Endothelial cell of umbilical vein (primary cell): ENCODE data around the gene ELF4. TPM values are rescaled to one million over a fixed set of nuclear protein-coding genes. Genes with fewer than 3 reads are reported as not detected.

Experiments
- BruUV-seq: library from RNA; stranded (reverse); fragments of 400-500 nt; replicated peaks from 2 replicates; lab custom pipeline; 2021; lab: Mats Ljungman, UMichigan
- CTCF ChIA-PET: fragments of 300-600, 350-600 bp; sonication (Branson Sonifier 250); formaldehyde crosslinking; loops from one replicate; lab custom pipeline; 2021; ENCODE audit warnings: antibody characterized with exemption, inconsistent platforms; lab: Charles Lee
- POLR2A ChIA-PET: fragments of 300-600, 350-600 bp; sonication (Branson Sonifier 250); formaldehyde crosslinking; loops from one replicate; lab custom pipeline; 2021; ENCODE audit warnings: antibody characterized with exemption, inconsistent platforms; lab: Charles Lee
- DNase-seq: peaks from one replicate; pipeline ENCODE4 v3.0.0-alpha.2; 2011; ENCODE audit warnings: low read depth, low spot score
- FAIRE-seq: peaks from 2 replicates; lab custom pipeline; 2011; peaks lifted over from hg19 to GRCh38; lab: Jason Lieb, UNC
- H2AFZ ChIP-seq: 2 replicates; pipeline ENCODE4 v1.6.0; 2012; ENCODE audit warnings: low read depth, low read length, control low read depth, inconsistent platforms
- H3K27ac ChIP-seq: 2 replicates; pipeline ENCODE4 v1.5.1; 2011; ENCODE audit warnings: low read depth, mild to moderate bottlenecking, control low read depth, low read length, moderate library complexity; ENCODE audit not compliant: insufficient read depth
- H3K27me3 ChIP-seq, 2 experiments: 2 replicates each; pipeline versions ENCODE4 v1.6.0 to v1.6.1; 2011; ENCODE audit warnings: low read length in 2 of 2, mixed read lengths in 1 of 2; ENCODE audit not compliant: control insufficient read depth in 2 of 2, insufficient read depth in 2 of 2
- H3K36me3 ChIP-seq, 2 experiments: 2 replicates in 1 of 2; 3 replicates in 1 of 2; pipeline ENCODE4 v1.5.1; 2011; ENCODE audit warnings: low read length in 2 of 2, mild to moderate bottlenecking in 1 of 2, moderate library complexity in 1 of 2; ENCODE audit not compliant: control insufficient read depth in 2 of 2, insufficient read depth in 2 of 2; ENCODE audit errors: extremely low read depth in 1 of 2
- H3K4me1 ChIP-seq: 3 replicates; pipeline ENCODE4 v1.5.1; 2011; ENCODE audit warnings: mild to moderate bottlenecking, low read length; ENCODE audit not compliant: control insufficient read depth, insufficient read depth; ENCODE audit errors: extremely low read depth
- H3K4me2 ChIP-seq: 2 replicates; pipeline ENCODE4 v1.6.1; 2011; ENCODE audit warnings: low read length, control low read depth, mixed read lengths; ENCODE audit not compliant: insufficient read depth
- H3K4me3 ChIP-seq, 3 experiments: fragments of 200-600 bp in 1 of 3; sonication (generic), shearing (Covaris generic) in 1 of 3; replicated peaks in 1 of 3; 2 replicates each; pipeline ENCODE4 v1.5.1; 2011 to 2016; ENCODE audit warnings: control low read depth in 3 of 3, low read length in 3 of 3, mild to moderate bottlenecking in 2 of 3, inconsistent platforms in 1 of 3, low read depth in 1 of 3, moderate library complexity in 1 of 3; ENCODE audit not compliant: insufficient read depth in 1 of 3
- H3K79me2 ChIP-seq: 2 replicates; pipeline ENCODE4 v1.6.0; 2012; ENCODE audit warnings: low read length, inconsistent platforms; ENCODE audit not compliant: control insufficient read depth, insufficient read depth
- H3K9ac ChIP-seq: replicated peaks from 2 replicates; pipeline ENCODE3; 2011; ENCODE audit warnings: low read length, control low read depth; ENCODE audit not compliant: insufficient read depth; ENCODE audit errors: extremely low read depth
- H3K9me1 ChIP-seq: replicated peaks from 3 replicates; pipeline ENCODE4 v1.6.0; 2011; ENCODE audit warnings: mild to moderate bottlenecking, low read length; ENCODE audit not compliant: control insufficient read depth, insufficient read depth; ENCODE audit errors: extremely low read depth
- H3K9me3 ChIP-seq: replicated peaks from 2 replicates; pipeline ENCODE4 v1.5.1; 2012; ENCODE audit warnings: low read length, inconsistent platforms; ENCODE audit not compliant: control insufficient read depth, insufficient read depth
- H4K20me1 ChIP-seq: replicated peaks from 2 replicates; pipeline ENCODE3; 2011; ENCODE audit warnings: mild to moderate bottlenecking, low read length; ENCODE audit not compliant: control insufficient read depth, insufficient read depth; ENCODE audit errors: extremely low read depth
- CTCF ChIP-seq, 2 donors: IDR thresholded peaks; 1 replicate in 1 of 2; 2 replicates in 1 of 2; pipeline ENCODE4 v1.5.1; 2011; ENCODE audit warnings: low read length in 2 of 2, mild to moderate bottlenecking in 2 of 2, moderate library complexity in 2 of 2, control low read depth in 1 of 2, inconsistent platforms in 1 of 2, low read depth in 1 of 2; ENCODE audit not compliant: insufficient read depth in 1 of 2; ENCODE audit errors: extremely low read depth in 1 of 2
- EZH2 ChIP-seq: IDR thresholded peaks from 2 replicates; pipeline ENCODE4 v1.6.1; 2012; ENCODE audit warnings: borderline replicate concordance, low read depth, mild to moderate bottlenecking, moderate library complexity, low read length, inconsistent platforms; ENCODE audit not compliant: severe bottlenecking
- FOS ChIP-seq: IDR thresholded peaks from 2 replicates; pipeline ENCODE4 v1.6.1; 2011; ENCODE audit warnings: mild to moderate bottlenecking, low read length, moderate library complexity, borderline replicate concordance; ENCODE audit not compliant: insufficient read depth
- GATA2 ChIP-seq: IDR thresholded peaks from 2 replicates; pipeline ENCODE4 v1.7.0; 2011; ENCODE audit warnings: low read depth, mild to moderate bottlenecking, moderate library complexity, mixed read lengths, low read length; ENCODE audit not compliant: insufficient read length, insufficient read depth
- JUN ChIP-seq: IDR thresholded peaks from 2 replicates; pipeline ENCODE4 v1.6.1; 2011; ENCODE audit warnings: borderline replicate concordance, low read depth; ENCODE audit not compliant: insufficient read length, insufficient read depth
- MAX ChIP-seq: IDR thresholded peaks from 2 replicates; pipeline ENCODE4 v1.6.1; 2011; ENCODE audit not compliant: insufficient read depth, insufficient read length
- MYC ChIP-seq: IDR thresholded peaks from one replicate; pipeline ENCODE4 v1.6.1; 2011; ENCODE audit warnings: mild to moderate bottlenecking, low read depth, low read length
- POLR2A ChIP-seq: IDR thresholded peaks from 2 replicates; pipeline ENCODE4 v1.6.1; 2012; ENCODE audit warnings: low read depth, mild to moderate bottlenecking, control low read depth, low read length
- POLR2AphosphoS5 ChIP-seq: IDR thresholded peaks from 2 replicates; pipeline ENCODE4 v1.6.1; 2012; ENCODE audit warnings: low read depth, mild to moderate bottlenecking, control low read depth, low read length, moderate library complexity; ENCODE audit not compliant: insufficient read depth
- dilution Hi-C: fragments of 300-500 bp; cut with MboI; formaldehyde crosslinking; loops from one replicate; pipeline ENCODE4 v1.15.0; 2019; ENCODE audit warnings: low sequenced_read_pairs; ENCODE audit not compliant: extremely low pct_ligation_motif_present
- intact Hi-C: fragments of 100-400 bp; cut with micrococcal nuclease; formaldehyde crosslinking; loops from one replicate; pipeline ENCODE4 v1.10.0; 2022
- polyA plus RNA-seq, 4 experiments: library from polyadenylated mRNA; depleted of rRNA in 3 of 4; stranded (reverse) in 3 of 4; unstranded in 1 of 4; fragments of >200 nt; gene quantifications; 2 replicates each; pipeline versions ENCODE4 v1.2.1 to v1.2.3, GENCODE V29; 2011 to 2012; ENCODE audit warnings: missing spikeins in 1 of 4
- total RNA-seq: library from RNA; stranded (reverse); gene quantifications from 2 replicates; pipeline ENCODE4 v1.2.3, GENCODE V29; 2021

Gene ELF4
- total and polyA plus RNA-seq, 2 donors (not counting 3 experiments of a cell fraction or from before 2014, with no cell fraction given), result 31.9 to 33.4 TPM

GRCh38 chrX:130105244-130105643, 5.1 kb downstream of the ELF4 start:
- dilution Hi-C loops (no loop called here), intact Hi-C loops (no loop called here)
- Histone ChIP-seq H4K20me1 (no peaks in the 10 kb centered on the region), H3K9ac (no peak overlapping the region), H3K4me3 (no peak overlapping the region), H2AFZ (no peak overlapping the region), H3K36me3 (no peaks in the 10 kb centered on the region), H3K27me3 (no peaks in the 10 kb centered on the region), H3K27ac (no peak overlapping the region), H3K9me3 (no peaks in the 10 kb centered on the region), H3K79me2 (peaks cover 86% of the 10 kb centered on the region), H3K4me1 (peaks cover 23% of the 10 kb centered on the region), H3K4me2 (no peak overlapping the region), H3K9me1 (no peaks in the 10 kb centered on the region)
- CTCF ChIA-PET, result interaction anchor here (1.4 to 3.4 kb wide), 4 partner anchors 10 to 86 kb away, joined by 3 to 15 read pairs (median 9); no protein-coding TSS in a partner anchor
- BruUV-seq, result no TSS peak
- POLR2A ChIA-PET, result interaction anchor here (0.6 to 1.0 kb wide), 2 partner anchors 20 to 77 kb away, joined by 3 read pairs; no protein-coding TSS in a partner anchor
- DNase-seq (no peak), FAIRE-seq (no peak)
- TF ChIP-seq EZH2 (no peak), MAX (no peak), CTCF (IDR thresholded peaks at IDR 0.05; ENCODE audit: extremely low read depth in 1 of 2, insufficient read depth in 1 of 2, low read depth in 1 of 2, low read length in 2 of 2) (no peak), MYC (no peak), FOS (no peak), GATA2 (no peak), JUN (no peak), POLR2A (no peak), POLR2AphosphoS5 (no peak)
